Measurements from ENCODE around the gene CDC42BPA.

- no peak for TF ChIP-seq GATA2 (IDR thresholded peaks at IDR 0.05; ENCODE audit: low read depth, low read length)
- no peak for TF ChIP-seq GATA3 (IDR thresholded peaks at IDR 0.05; ENCODE audit: low read depth, low read length)
Measured at GRCh38 chr1:226962421-226963391, 355.6 kb downstream of the CDC42BPA start.

All from SH-SY5Y (cell line).